Astrocyte (in vitro differentiated cells and primary cell): ENCODE data around the gene MATN3.

ENCODE experiments used
- CTCF ChIP-seq: IDR thresholded peaks from 2 replicates; pipeline ENCODE4 v1.5.1; 2011; ENCODE audit warnings: low read depth, mild to moderate bottlenecking, inconsistent platforms, low read length, moderate library complexity; ENCODE audit not compliant: insufficient read depth
- EZH2 ChIP-seq: IDR thresholded peaks from 2 replicates; pipeline ENCODE4 v1.6.1; 2012; ENCODE audit warnings: mild to moderate bottlenecking, low read length, inconsistent platforms; ENCODE audit not compliant: insufficient read depth

GRCh38 chr2:20050104-20050645 lies 37.7 kb upstream of the MATN3 start:
- TF ChIP-seq CTCF (no peak), EZH2 (no peak)
